ENCODE measurements around the gene NSRP1.

NSRP1 gene

DNA sequence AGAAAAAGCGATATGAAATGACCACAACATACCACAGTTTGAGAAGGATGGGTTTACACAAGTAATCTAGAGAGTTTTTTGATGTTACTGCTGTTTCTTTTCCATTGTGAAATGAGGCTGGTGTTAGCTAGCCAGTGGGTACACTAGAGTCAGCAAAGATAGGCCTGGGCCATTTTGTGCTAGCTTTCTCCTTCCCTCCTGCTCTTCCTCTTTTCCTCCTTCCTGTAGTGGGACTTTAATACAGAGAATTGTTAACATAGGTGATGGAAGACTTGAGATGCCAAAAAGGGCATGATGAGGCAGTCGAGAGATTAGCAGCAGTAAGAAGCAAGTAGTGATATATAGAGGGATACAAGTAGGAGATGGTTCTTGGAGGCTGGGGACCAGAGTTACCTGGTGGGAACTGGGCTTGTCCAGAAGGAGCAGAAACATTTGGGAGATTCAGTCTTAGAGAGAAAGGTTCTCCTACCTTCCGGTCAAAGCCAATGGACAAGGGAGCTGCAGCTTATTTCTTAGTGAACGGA is 7.7 kb downstream of the NSRP1 start:
- no peak for TF ChIP-seq ZFX (IDR thresholded peaks at IDR 0.05; ENCODE audit: borderline replicate concordance)
- TF ChIP-seq, protein P1, sequence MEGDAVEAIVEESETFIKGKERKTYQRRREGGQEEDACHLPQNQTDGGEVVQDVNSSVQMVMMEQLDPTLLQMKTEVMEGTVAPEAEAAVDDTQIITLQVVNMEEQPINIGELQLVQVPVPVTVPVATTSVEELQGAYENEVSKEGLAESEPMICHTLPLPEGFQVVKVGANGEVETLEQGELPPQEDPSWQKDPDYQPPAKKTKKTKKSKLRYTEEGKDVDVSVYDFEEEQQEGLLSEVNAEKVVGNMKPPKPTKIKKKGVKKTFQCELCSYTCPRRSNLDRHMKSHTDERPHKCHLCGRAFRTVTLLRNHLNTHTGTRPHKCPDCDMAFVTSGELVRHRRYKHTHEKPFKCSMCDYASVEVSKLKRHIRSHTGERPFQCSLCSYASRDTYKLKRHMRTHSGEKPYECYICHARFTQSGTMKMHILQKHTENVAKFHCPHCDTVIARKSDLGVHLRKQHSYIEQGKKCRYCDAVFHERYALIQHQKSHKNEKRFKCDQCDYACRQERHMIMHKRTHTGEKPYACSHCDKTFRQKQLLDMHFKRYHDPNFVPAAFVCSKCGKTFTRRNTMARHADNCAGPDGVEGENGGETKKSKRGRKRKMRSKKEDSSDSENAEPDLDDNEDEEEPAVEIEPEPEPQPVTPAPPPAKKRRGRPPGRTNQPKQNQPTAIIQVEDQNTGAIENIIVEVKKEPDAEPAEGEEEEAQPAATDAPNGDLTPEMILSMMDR (IDR thresholded peaks at IDR 0.05), result no peak
- H3K27ac ChIP-seq, result no peak overlapping the region

DNA sequence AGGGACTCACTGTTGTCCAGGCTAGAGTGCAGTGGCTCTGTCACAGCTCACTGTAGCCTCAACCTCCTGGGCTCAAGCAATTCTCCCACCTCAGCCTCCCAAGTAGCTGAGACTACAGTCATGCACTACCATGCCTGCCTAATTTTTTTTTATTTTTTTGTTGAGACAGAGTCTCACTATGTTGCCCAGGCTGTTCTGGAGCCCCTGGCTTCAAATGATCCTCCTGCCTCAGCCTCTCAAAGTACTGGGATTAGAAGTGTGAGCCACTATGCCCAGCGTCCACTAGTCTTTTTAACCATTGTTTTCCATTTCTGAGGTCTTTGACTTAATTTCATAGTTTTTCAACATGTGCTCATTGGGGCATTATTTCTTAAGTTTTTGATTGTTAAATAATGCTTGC is 13.5 kb downstream of the NSRP1 start:
- no peak overlapping the region for H3K27ac ChIP-seq
- TF ChIP-seq ZFX (IDR thresholded peaks at IDR 0.05; ENCODE audit: borderline replicate concordance), result no peak
- TF ChIP-seq, protein P1 (IDR thresholded peaks at IDR 0.05), result no peak

DNA sequence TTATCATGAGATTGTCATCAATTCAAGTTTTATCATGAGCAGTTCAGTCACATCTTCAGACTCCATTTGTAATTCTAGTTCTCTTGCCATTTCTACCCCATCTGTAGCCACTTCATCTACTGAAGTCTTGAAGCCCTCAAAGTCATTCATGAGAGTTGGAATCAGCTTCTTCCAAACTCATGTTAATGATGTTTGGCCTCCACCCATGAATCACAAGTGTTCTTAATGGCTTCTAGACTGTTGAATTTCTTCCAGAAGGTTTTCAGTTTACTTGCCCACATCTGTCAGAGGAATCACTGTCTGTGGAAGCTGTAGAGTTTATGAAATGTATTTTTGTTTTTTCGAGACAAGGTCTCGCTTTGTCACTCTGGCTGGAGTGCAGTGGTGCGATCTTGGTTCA is 16.0 kb downstream of the NSRP1 start:
- H3K27ac ChIP-seq, result no peak overlapping the region
- TF ChIP-seq, protein P1 (IDR thresholded peaks at IDR 0.05), result no peak
- TF ChIP-seq ZFX (IDR thresholded peaks at IDR 0.05; ENCODE audit: borderline replicate concordance), result no peak

DNA sequence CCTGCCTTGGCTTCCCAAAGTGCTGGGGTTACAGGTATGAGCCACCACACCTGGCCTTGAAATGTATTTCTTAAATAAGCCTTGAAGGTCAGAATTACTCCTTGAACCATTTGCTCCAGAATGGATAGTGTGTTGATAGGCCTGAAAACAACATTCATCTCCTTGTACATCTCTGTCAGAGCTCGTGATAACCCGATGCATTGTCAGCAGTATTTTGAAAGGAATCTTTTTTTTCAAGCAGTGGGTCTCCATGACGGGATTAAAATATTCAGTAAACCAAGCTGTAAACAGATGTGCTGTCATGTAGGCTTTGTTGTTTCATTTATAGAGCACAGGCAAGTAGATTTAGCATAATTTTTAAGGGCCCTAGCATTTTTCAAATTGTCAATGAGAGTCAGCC is 16.6 kb downstream of the NSRP1 start:
- no peak overlapping the region for H3K27ac ChIP-seq

DNA sequence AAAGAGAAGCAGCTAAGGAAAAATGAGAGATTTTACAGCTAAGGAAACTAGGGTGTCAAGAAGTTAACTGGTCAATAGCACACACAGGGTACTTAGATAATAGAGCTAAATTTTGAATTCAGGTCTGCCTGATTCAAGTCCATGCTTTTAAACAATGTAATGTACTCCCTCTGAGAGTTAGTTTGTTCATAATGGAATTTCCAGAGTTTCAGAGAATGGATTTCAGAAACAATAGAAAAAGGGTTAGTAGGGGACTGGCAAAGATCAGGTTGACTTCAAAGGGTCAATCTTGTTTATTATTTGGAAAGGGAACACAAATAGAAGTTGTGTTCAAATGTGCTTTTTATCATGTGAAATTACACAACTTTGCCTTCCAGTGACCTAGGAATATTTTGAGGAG is 17.9 kb downstream of the NSRP1 start:
- H3K27ac ChIP-seq, result no peak overlapping the region
- no peak for TF ChIP-seq ZFX (IDR thresholded peaks at IDR 0.05; ENCODE audit: borderline replicate concordance)
- TF ChIP-seq, protein P1 (IDR thresholded peaks at IDR 0.05), result no peak

More for the DNA sequence above, 16.6 kb downstream of the NSRP1 start:
- TF ChIP-seq, protein P1 (IDR thresholded peaks at IDR 0.05), result no peak
- TF ChIP-seq ZFX (IDR thresholded peaks at IDR 0.05; ENCODE audit: borderline replicate concordance), result no peak

DNA sequence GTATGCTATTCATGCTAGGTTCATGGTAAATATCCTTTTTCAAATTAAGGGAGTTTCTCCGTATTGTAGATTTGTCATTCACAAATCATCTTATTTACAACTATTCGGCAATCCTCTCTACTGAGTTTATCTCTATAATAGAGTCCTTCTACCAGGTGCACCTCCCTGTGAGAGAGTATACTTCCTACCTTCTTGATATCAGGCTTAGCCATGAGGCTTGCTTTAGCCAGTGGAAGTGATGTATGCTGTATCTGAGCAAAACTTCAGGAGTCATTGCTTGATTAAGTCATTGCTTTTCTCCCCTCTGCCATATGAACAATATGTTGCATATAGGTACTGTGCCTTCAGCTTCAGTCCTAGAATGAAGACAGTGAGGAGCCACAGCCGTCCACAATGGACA is 20.5 kb downstream of the NSRP1 start:
- TF ChIP-seq, protein P1 (IDR thresholded peaks at IDR 0.05), result no peak
- TF ChIP-seq ZFX (IDR thresholded peaks at IDR 0.05; ENCODE audit: borderline replicate concordance), result no peak
- no peak overlapping the region for H3K27ac ChIP-seq

DNA sequence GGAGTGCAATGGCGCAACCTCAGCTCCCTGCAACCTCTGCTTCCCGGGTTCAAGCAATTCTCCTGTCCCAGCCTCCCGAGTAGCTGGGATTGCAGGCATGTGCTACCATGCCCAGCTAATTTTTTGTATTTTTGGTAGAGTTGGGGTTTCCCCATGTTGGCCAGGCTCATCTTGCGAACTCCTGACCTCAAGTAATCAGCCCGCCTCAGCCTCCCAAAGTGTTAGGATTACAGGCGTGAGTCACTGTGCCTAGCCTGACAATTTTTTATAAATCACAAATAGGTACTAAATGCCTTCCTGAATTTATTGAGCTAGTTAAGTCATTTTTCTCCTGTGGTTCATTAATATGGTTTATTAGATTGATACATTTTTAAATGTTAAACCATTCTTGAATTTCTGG is 31.2 kb downstream of the NSRP1 start:
- H3K27ac ChIP-seq, result peak overlapping the region; percentile 24; the same call in 1 of the 2 replicates

DNA sequence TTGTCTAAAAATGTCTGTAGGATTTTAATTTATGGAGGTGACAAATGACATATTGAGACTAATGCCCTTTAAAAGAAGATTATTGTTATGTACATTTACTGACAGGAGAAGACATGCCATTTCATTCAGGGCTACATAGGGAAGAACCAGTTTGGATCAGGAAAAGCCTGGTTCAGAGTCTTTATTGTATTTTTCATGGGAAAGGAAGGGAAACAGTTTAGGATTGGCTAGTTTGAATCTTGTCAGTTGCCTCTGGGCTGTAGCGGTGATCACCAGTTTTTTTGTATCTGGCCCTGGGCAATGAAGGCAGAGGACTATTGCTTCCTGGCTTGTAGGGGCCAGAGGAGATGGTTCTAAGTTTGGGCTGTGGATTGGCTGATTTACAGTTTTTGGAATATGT is 31.8 kb downstream of the NSRP1 start:
- no peak for TF ChIP-seq ZFX (IDR thresholded peaks at IDR 0.05; ENCODE audit: borderline replicate concordance)
- TF ChIP-seq, protein P1 (IDR thresholded peaks at IDR 0.05), result no peak
- H3K27ac ChIP-seq, result peak overlapping the region; percentile 24

Measured in 22Rv1 (cell line).